Measurements from ENCODE around the gene CLGN.

DNA sequence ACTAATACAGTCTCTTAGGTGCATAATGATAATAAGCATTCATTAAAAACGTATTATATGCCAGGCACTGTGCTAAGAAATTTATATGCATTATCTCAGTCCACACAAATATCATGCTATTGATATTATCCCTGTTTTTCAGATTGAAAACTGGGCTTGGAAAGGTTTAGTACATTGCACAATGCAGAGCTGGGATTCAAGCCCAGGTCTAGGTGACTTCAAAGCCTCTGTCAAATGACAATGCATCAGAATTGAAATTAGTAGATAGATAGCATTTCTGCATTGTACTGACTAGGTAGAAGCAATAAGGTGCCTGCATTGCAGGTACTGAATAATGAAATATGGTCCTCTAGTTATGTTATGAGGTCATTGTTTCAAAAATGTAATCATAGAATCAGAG is 72.2 kb downstream of the CLGN start:
- no peak for TF ChIP-seq RAD21 (IDR thresholded peaks at IDR 0.05; ENCODE audit: low read length)
- no peak for TF ChIP-seq POLR2A (IDR thresholded peaks at IDR 0.05; ENCODE audit: low read depth, low read length)
- TF ChIP-seq, protein P1, sequence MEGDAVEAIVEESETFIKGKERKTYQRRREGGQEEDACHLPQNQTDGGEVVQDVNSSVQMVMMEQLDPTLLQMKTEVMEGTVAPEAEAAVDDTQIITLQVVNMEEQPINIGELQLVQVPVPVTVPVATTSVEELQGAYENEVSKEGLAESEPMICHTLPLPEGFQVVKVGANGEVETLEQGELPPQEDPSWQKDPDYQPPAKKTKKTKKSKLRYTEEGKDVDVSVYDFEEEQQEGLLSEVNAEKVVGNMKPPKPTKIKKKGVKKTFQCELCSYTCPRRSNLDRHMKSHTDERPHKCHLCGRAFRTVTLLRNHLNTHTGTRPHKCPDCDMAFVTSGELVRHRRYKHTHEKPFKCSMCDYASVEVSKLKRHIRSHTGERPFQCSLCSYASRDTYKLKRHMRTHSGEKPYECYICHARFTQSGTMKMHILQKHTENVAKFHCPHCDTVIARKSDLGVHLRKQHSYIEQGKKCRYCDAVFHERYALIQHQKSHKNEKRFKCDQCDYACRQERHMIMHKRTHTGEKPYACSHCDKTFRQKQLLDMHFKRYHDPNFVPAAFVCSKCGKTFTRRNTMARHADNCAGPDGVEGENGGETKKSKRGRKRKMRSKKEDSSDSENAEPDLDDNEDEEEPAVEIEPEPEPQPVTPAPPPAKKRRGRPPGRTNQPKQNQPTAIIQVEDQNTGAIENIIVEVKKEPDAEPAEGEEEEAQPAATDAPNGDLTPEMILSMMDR (conservative IDR thresholded peaks at IDR 0.05; ENCODE audit: low read depth, low read length) = no peak
- TF ChIP-seq RFX5 (IDR thresholded peaks at IDR 0.05; ENCODE audit: low read depth, low read length) = no peak
- TF ChIP-seq, protein P2, sequence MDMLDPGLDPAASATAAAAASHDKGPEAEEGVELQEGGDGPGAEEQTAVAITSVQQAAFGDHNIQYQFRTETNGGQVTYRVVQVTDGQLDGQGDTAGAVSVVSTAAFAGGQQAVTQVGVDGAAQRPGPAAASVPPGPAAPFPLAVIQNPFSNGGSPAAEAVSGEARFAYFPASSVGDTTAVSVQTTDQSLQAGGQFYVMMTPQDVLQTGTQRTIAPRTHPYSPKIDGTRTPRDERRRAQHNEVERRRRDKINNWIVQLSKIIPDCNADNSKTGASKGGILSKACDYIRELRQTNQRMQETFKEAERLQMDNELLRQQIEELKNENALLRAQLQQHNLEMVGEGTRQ (IDR thresholded peaks at IDR 0.05; ENCODE audit: low read depth, low read length) = no peak
- TF ChIP-seq, protein P3, sequence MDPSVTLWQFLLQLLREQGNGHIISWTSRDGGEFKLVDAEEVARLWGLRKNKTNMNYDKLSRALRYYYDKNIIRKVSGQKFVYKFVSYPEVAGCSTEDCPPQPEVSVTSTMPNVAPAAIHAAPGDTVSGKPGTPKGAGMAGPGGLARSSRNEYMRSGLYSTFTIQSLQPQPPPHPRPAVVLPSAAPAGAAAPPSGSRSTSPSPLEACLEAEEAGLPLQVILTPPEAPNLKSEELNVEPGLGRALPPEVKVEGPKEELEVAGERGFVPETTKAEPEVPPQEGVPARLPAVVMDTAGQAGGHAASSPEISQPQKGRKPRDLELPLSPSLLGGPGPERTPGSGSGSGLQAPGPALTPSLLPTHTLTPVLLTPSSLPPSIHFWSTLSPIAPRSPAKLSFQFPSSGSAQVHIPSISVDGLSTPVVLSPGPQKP (IDR thresholded peaks at IDR 0.05; ENCODE audit: borderline replicate concordance, low read depth, low read length) = no peak
- no peak for TF ChIP-seq BHLHE40 (IDR thresholded peaks at IDR 0.05; ENCODE audit: low read depth, low read length)
- TF ChIP-seq MAZ (IDR thresholded peaks at IDR 0.05; ENCODE audit: borderline replicate concordance, low read depth, low read length) = no peak
- no peak for TF ChIP-seq CEBPB (IDR thresholded peaks at IDR 0.05; ENCODE audit: low read depth, low read length)
- no peak for TF ChIP-seq RCOR1 (IDR thresholded peaks at IDR 0.05; ENCODE audit: insufficient replicate concordance, low read length)
- no peak for TF ChIP-seq FOS (IDR thresholded peaks at IDR 0.05; ENCODE audit: low read depth, low read length)
- no peak for TF ChIP-seq CHD1 (IDR thresholded peaks at IDR 0.05; ENCODE audit: low read depth, low read length)
- TF ChIP-seq MXI1 (IDR thresholded peaks at IDR 0.05; ENCODE audit: borderline replicate concordance, low read depth, low read length) = no peak
- no peak for TF ChIP-seq NFE2L2 (IDR thresholded peaks at IDR 0.05; ENCODE audit: low read depth, low read length)

Measured in IMR-90 (cell line).